M059J (cell line): ENCODE measurements around the gene HS3ST6. TPM values are rescaled to one million over a fixed set of nuclear protein-coding genes. Genes with fewer than 3 reads are reported as not detected.
"Not testable (repeated sequence)": the region's sequence is repeated elsewhere in the genome, so short reads cannot be mapped to it uniquely, and the experiment has no call there.

Experiments
- DNase-seq: peaks from one replicate; pipeline ENCODE4 v3.0.0-alpha.2; 2012; ENCODE audit warnings: low read depth
- total RNA-seq: library from RNA; depleted of rRNA; stranded (reverse); fragments of >200 nt; shearing (Covaris generic); gene quantifications from 2 replicates; pipeline ENCODE4 v1.2.3, GENCODE V29; 2014

Gene HS3ST6
- total RNA-seq, 1 experiment from 2014 or later: not detected

DNA sequence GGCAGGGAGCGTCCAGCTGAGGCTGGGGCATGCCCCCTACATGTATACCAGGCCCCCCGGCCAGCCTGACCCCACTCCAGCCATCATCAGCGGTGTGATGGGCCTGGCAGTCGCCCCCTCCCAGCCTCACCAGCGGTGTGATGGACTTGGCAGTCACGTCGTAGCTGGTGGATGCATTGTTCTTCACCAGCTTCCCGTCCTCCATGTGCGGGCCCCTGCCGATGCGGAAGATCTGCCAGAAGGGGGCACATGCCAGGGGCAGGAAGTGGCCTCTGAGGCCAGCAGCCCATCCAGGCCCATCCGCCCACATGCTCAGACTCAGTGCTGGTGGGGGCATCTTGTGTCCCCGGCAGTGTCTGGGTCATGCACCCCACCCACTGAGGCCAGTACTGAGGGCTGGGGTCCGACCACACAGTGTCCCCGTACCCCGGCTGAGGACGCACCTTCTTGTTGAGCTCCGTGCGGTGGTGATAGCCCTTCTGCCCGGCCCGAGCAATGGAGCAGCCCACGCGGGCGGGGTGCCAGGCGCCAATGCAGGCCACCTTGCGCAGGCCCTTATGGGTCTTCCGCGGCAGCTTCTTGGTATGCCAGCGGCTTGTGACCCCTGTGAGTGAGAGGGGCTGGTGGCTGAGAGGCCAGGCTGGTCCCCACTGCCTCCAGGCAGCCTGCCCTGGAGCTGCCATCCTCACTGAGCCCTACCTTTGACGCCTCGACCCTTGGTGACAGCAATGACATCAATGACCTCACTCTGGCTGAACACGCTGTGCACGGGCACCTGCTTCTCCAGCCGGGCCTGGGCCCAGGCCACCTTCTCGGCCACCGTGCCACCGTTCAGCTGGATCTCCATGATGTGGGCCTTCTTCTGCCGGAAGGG lies 28.5 kb upstream of the HS3ST6 start:
- DNase-seq: no peak

DNA sequence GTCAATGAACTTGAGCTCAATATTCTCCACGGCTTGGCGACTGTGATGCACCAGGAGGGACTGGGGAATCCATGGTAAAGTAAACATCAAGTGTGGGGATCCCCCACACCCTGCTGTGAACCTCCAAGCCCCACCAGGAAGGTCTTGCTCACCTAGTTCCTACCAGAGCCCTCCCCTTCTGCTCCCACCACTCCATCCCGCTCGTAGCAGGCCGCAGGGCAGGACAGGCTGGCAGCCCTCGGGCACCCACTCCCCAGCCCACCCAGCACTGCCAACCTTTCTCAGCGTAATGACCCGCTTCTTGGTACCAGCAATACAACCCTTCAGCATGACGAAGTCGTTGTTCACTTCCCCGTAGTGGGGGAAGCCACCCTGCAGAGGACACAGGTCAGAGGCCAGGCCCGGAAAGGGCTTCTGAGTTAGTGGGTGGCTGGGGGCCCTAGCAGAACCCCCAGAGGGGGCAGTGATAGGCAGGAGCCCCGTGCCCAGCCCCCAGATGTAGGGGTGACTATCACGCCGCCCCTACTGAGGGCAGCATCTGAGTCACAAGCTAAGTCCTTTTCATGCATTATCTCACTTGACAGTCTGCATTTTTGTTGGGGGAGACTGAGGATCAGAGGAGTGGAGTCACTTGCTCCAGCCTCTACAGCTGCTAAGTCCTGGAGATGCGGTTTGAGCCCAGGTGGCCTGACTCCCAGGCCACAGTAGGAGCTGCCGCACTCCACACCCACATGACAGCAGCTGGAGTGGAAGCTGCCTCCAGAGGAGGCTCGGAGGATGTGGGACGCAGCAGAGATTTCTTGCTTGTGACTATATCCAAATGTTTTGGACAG lies 27.6 kb upstream of the HS3ST6 start:
- no peak for DNase-seq

DNA sequence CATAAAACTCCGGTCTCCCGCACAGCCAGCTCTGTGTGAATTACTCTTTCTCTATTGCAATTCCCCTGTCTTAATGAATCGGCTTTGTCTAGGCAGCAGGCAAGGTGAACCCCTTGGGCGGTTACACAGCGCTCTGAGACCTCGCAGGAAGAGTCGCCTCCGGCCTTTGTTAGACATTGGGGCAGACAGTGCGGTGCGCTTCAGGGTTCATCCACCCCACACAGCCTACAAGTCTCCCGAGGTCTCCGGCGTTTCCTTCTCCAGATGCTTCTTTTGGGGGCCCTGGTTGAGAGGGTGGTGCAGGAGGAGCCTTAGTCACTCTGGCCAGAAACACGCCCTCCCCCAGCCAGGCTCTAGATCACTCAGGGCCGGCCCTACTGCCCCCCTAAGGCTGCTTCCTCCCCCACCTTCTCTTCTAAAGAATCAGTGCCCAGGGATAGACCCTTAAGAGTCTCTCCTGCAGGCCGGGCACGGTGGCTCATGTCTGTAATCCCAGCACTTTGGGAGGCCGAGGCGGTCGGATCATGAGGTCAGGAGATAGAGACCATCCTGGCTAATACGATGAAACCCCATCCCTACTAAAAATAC lies 26.5 kb upstream of the HS3ST6 start:
- DNase-seq: no peak

DNA sequence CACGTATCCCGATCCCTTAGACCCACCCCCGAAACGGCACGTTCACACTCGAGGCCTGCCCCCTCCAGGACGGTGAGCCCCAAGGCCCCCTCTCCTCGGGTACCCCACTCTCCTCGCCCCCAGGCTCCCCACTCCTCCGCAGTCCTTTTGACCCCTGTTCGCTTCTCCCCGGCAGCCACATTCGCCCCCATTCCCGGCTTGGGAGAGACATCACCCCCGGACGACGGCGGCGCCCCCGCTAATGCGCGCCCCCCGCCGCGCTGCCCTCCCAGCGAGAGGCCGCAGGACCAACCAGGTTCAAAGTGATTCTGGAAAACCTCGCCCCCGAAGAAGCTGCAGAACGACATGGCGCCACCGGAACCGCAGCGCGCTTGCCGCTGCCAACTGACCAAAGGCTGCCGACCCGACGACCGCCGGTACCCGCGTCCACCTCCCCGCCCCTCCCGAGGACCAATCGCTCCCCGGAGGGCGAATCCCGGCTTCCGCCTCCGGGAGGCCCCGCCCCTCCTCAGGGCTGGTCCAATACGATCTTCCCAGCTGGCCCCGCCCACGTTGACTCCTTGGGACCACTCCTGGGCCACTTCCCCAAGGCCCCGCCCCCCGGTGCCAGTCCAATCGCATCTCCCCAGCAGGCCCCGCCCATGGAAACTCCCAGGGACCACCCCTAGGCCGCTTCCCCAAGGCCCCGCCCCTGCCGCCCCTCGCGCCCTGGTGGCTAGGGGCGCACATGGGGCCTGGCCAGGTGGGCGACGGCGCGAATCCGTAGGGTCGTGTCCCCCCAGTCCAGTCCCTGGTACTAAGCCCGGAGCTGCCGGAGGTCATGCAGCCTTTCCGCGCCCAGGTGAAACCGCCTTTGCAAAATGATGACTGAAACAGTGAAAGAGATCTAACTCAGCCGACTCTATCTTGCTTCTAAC lies 24.9 kb upstream of the HS3ST6 start, which contains the start of gene MSRB1:
Gene MSRB1, minus strand, starts transcription at position 390 of the 917 bp plus-strand sequence. Its CDS starts 43 bp downstream, at position 347.
- peak; percentile 99 for DNase-seq

DNA sequence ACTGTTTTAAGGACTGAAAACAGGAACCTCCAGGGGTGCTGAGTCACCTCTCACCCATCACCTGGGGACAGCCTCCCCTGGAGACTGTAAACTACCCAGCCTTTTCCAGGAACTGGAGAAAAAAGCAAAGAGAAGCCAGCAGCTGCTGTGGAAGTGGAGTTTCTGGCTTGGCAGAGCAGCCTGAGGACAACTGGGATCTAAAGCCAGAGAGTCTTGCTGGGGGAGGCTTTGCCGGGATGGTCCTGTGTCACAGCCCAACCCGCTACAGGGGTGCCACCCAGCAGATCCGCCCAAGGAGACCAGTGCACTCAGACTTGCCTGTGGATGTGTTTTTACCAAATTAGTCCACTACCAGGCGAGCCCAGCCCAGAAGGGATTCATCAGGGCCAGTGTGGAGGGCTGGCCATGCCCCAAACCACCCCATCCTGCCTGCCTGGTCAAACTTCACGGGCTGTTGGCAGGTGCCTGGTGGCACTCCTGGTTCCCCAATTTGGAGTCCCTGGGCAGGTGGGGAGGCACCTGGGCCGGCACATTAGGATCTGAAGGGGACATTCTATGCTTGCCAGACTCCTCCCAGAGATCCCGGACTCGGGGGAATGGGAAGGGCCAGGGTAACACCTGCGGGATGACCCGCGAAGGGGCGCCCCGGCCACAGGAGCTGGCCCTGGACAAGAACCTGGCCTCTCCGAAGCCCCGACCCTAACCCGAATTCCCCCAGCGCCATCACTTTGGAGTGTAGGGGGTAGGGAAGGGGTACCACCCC lies 24.0 kb upstream of the HS3ST6 start:
- DNase-seq: peak; percentile 69

DNA sequence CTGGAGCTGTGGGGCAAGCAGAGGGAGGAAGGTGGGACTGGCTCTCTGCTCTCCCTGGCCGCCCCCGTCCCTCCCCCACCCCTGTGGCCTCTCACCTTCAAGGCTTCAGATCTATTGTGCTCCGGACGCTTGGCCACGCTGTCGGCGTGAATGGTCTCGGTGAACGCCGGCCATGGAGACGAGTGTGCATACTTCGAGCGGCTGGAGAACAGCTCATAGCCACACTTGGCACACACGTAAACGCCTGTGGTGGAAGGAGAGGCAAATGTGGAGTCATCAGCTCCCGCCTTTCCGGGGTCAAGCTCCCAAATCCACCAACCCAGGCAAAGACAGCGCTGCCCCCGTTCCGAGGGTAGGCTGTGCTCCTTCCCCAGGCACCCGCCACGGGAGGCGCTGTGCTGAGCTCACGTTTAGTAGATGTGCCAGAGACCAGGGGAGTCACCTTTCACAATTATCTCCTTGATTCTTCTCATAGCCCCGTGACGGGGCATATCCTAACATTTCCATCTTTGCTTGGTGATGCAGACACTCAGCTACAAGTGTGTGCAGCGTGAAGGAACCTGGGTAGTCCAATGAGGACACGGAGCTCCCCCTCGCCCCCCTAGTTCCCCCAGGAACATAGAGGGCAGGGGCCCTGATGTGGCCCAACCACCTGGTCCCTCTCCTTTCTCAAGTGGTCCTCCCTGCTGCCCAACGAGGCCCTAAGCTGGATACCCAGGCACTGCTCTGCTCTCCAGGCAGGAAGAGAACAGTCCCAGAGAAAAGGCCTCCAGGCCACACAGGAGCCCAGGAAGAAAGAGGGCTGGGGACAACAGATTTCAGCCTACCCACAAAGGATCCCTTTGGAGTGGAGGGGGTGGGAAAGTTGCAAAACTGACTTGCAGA lies 23.2 kb upstream of the HS3ST6 start:
- no peak for DNase-seq

DNA sequence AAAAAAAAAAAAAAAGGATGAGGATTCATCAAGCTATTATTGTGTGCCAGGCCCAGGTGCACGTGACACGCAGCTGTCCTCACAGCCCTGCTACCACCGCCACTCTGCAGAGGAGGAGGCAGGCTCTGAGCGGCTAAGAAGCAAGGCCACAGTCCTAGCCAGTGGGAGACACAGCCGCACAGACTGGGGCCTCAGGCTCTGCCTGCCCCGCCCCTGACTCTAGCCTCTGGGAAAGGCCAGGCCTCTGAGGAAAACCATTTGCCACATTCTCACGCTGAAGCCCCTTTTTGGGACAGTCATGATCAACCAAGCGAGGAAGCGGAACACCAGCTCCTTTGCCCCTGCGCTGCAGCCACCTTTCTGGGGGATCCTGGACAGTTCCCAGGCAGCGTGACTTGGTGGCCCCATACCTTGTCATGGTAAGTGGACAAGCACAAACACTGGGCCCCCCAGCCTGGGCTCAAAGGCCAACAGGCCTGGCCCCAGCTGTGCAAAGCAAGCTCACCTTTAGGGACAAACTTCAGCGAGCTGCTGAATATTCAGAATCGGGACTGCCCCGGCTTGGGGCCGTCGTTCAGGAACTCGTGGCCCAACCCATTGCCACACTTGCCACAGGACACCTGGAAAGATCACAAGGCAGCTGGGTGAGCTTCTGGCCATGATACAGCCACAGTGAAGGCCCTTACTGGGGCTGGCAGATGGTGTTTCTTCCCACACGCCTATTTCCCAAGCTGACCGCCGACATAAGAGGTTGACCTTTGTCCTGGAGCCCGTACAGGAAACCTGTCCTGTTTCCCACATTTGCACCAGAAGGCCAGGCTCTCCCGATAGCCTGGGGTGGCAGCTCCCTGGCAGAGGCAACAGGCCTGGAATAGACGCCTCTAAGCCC lies 22.3 kb upstream of the HS3ST6 start:
- DNase-seq: no peak

DNA sequence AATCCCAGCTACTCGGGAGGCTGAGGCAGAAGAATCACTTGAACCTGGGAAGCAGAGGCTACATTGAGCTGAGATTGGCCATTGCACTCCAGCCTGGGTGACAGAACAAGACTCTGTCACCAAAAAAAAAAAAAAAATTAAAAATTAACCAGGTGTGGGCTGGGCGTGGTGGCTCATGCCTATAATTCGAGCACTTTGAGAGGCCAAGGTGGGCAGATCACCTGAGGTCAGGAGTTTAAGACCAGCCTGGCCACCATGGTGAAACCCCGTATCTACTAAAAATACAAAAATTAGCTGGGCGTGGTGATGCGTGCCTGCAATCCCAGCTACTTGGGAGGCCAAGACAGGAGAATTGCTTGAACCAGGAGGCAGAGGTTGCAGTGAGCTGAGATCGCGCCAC lies 21.6 kb upstream of the HS3ST6 start:
- DNase-seq: not testable (repeated sequence)

DNA sequence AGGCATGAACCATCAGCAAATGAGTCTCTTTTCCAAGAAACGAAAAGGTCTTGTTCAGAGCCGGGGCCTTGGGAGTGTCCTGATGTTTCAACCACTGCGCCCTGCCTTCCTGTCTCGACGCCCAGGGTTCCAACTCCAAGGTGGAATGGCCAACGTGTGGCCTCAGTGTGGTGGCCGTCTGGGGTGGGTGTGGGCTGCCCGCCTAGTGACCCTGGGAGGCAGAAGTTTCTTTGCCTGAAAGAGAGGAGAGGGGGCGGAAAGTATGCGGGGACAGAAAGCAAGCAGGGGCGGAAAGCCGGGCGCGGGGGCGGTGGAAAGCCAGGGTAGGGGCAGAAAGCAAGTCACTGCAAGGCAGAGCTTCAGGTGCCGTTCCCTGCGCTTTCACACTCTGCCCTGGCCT lies 20.7 kb upstream of the HS3ST6 start:
- no peak for DNase-seq

DNA sequence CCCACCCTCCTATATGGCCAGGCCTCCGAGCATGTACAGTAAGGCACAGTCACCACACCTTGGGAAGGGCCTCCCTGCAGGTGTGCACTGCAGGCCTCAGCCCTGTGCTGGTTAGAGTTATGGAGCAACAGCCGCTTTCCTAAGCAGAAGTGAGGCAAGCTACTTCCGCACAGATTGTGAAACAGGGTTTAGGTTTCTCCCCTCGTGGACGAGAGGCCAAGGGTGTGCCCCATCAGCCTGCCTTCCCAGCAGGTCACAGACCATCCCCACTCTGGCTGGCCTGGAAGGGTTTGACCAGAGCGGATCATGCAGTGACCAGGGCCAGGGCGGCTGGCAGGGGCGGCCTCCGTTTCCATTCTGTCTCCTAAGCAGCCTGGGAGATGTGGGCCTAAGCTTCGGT lies 20.1 kb upstream of the HS3ST6 start:
- DNase-seq: no peak

DNA sequence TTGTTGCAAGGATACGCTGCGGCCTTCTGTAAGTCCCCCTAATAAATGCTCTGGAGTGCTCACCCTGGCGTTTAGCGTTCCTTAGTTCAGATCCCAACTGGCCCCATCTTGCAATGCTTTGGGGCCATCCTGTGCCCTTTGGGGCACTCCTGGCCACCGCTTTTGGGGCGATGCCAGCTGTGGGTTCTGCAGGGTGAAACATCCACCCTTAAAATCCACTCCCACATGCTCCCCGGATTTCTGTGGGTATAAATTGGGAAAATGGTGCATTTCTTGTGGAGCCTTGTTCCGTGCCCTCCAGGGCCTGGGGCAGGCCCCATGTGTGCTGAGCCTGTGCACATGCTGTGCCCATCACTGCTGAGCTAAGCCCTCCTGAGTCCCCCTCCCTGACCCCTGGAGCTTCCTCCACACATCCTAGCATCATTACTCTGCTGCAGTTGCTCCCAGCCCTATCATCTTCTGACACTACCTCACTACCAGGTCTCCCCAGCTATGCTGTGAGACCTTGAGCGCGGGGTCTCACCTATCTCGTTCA lies 18.8 kb upstream of the HS3ST6 start:
- DNase-seq: no peak

DNA sequence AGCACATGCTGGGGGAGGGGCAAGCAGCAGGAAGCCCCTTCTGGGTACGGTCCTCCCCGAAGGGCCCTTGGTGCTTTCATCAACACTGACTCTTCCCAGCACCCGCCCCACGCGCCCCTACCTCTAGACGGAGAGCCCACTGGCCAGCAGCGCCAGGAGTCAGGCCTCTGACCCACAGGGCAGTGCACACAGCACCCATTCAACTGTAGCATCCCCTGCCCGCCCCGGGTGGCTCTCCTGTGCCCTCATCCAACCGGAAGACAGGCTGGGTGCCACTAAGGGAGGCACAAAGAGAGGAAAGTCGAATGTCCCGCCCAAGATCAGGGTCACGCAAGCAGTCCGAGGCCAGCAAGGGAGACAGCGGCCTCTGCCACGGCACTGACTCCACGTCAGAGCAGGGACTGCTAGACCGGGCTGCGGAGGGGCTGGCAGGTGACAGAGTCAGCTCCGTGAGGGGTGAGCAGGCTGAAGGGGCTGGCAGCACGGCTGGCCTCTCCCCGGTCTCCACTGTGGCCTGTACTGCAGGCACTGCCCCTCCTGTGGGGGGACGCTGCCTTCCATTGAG lies 15.0 kb upstream of the HS3ST6 start:
- no peak for DNase-seq

DNA sequence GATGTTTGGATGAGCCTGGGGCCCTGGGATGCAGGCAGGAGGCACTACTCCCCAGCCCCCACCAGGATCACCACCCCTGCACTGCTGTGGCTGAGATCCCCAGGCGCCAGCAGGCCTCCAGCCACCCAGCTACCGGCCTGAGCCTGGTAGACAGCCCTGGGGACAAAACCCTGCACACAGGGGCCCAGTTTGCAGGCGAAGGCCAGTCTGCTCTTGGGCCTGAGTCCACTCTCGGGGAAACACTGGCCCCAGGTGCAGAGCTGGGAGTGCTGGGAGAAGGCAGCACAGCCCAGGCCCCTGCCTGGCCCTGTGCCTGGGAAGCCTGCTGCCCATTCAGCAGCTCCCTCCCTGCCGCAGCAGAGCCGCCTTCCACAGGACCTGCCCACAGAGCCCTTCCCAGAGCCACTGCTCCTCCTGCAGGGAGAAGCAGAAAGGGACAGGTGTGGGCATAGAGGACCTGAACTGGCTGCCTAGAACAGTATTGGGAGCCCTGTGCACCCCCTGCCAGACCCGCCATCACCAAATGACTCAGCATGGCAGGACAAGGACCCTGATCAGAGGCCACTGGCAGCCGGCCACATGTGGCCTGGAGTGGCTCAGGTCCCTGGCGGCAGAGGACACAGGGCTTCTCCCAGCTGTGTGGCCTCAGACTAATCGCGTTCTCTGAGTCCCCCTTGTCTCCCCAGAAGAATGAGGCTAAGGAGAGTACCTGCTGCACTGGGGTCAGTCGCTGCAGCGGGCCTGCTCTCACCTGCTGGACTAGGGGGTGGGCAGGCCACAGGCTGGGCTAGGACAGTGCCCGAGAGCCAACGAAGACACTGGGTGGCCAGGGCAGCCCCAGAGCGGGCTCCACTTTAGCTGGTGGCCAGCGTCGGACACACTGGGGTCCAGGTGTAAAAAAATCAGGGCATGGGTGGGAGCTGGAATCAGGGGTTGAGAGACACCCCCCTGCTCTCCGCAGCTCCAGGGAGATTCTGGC lies 14.1 kb upstream of the HS3ST6 start:
- peak; percentile 49 for DNase-seq

DNA sequence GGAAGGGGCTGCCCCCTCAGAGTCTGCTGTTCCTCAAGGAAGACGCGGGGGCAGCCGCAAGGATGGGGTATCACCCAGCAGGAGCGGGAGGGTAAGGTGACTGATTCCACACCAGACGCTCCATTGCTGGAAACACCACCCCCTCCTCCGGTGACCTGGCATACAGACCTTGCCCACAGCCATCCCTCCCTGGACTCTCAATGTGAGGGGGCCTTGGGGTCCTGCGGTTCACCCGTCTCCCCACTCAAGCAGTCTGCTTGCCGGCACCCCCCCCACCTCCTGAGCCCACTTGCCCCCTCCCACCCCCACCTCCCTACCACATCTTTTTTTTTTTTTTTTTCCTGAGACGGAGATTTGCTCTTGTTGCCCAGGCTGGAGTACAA lies 12.1 kb upstream of the HS3ST6 start:
- DNase-seq: no peak

DNA sequence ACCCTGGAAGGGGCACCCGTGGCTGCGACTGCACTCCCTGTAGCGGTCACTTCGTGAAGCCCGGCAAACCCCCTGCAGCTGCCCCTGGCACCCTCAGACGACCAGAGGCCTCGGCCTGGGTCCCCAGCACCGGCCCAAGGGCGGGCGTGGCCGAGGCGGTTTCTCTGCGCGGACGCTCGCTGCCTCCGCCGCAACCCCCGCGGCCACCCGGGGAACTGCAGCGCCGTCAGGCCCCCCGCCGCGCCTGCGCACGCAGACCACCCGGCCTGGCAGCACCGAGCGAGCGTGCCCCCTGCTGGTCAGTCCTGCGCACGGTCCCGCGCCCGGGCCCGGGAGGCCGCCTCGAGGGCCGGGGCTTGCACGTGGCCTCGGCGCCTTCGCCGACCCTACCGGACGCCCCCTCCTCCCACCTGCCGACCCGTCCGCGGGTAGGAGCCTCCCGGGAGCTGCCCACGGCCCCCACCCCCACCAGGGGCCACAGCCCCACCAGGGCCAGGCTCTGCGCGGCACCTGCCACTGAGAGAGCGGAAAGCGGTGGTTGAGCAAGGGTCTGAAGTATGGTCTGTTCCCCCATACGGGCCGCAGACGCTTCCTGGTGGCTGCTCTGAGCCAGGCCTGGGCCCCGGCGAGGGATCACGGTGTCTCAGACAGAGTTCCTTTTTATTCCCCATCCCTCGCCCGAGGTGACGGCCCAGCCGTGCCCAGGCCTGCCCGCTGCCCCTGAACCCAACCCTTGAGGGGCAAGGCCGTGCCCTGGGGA lies 11.5 kb upstream of the HS3ST6 start:
- peak; percentile 70 for DNase-seq

DNA sequence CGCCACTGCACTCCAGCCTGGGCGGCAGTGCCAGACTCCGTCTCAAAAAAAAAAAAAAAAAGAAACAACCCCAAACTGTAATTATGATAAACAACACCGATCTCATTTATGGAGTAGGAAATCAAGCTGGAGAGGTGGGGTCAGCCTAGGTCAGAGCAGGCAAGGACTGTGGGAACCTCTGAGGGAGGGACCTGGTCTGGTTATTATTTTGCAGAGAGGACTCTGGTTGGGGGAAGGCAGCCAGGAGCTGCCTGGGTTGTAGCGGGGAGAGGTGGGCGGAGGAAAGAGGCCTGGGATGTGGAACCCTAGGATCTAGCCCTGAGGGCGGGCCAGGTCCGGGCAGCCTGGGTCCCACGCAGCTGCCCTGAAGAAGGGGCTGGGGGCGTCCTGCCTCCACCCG lies 10.9 kb upstream of the HS3ST6 start:
- DNase-seq: peak; percentile 34
